CD4-positive, alpha-beta T cell treated with Interleukin-15 for 4 hours (primary cell): ENCODE results near the gene ADCY2.

Source experiments
- DNase-seq: peaks from one replicate; pipeline ENCODE4 v3.0.0-alpha.2; 2020; ENCODE audit warnings: low spot score

Gene ADCY2

GRCh38 chr5:7793895-7794294 is 398.0 kb downstream of the ADCY2 start:
- no peak for DNase-seq

DNA sequence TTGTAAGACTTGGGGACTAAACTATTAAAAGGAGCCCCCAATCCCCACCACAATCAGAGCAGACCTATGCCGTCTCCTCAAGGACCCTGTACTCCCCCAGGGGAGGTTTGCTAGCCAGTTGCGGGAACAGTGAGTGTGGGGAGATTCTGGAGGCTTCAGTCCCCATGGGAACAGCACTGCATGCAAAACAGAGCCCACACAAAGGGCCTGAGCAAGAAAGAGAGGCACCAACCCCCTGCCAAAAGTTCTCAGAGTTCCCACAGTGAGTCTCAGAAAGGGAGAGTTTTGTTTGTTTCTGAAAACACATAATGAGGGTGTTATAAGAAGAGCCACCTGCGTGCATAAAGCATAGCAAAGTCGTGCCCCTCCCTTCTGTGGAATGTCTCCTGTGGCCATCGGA is 398.4 kb downstream of the ADCY2 start:
- DNase-seq = no peak

- no peak for DNase-seq
Measured at GRCh38 chr5:7794823-7795222, 398.9 kb downstream of the ADCY2 start.

- no peak for DNase-seq
Measured at GRCh38 chr5:7795306-7795705, 399.4 kb downstream of the ADCY2 start.

DNA sequence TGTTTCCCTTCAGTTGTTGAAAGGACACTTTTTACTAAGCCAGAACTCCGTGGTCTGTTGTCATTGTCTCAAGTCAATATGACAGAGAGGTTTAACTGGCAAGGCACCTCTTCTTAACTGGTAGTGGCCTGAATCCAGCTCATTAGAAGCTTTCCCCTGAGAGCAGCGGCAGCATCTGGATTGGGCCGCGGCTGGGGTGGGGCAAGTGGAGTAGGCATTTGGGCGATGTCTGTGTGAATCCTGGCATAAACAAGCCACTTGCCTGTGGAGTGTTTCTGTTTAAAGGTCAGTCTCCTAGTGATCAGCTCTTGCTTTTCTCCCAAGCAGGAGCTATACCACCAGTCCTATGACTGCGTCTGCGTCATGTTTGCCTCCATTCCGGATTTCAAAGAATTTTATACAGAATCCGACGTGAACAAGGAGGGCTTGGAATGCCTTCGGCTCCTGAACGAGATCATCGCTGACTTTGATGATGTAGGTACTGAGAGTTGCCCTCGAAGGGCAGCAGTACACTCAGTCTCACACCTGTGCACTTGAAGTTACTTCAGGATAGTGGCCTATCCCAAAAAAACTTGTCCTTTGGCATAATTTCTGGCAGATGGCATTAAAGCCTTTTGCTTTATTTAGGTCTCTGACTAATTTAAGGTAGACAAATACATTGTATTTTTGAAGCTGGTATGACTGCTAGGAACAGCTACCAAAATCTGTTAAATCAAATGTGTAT is 406.1 kb downstream of the ADCY2 start:
- DNase-seq = no peak

DNA sequence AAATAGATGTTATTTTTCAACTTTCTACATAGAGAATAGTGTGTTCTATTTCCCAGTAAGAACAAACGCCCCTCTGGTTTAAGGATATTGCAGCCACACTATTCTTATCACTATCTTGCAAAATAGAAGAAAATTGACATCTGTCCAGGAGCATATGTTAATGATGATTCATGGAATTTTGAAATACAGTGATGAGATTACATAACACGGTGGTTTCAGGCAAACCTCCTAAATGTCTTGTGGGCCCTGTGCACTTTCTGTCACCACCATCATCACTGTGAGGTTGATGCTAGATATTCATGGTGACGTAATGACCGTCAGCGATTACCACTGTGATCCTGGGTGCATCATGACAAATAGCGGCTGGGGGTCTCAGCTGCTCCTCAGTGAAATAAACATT is 406.9 kb downstream of the ADCY2 start:
- no peak for DNase-seq

GRCh38 chr5:7803937-7804336 is 408.0 kb downstream of the ADCY2 start:
- DNase-seq = no peak

DNA sequence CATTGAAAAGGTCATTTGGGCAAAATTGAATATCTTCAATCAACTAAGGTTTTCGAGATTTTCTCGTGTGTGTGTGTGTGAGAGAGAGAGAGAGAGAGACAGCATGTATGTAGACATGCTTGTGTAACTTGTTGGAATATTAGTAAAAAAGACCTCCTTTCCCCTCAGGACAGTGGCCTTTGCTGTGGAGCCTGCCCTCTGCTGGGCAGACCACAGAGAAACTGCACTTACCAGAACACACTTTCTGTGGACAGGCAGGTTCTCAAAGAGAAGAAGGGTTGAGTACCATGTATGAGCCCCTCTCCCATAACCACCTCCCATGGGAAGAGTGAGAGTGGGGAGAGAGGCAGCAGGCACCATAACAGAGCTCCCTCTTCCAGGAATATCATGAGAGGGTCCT is 409.4 kb downstream of the ADCY2 start:
- DNase-seq = no peak

GRCh38 chr5:7808998-7809397 is 413.1 kb downstream of the ADCY2 start:
- DNase-seq = no peak

- no peak for DNase-seq
Measured at GRCh38 chr5:7811715-7812114, 415.8 kb downstream of the ADCY2 start.

GRCh38 chr5:7813007-7813406 is 417.1 kb downstream of the ADCY2 start:
- DNase-seq = no peak

GRCh38 chr5:7813576-7813975 is 417.6 kb downstream of the ADCY2 start:
- no peak for DNase-seq

DNA sequence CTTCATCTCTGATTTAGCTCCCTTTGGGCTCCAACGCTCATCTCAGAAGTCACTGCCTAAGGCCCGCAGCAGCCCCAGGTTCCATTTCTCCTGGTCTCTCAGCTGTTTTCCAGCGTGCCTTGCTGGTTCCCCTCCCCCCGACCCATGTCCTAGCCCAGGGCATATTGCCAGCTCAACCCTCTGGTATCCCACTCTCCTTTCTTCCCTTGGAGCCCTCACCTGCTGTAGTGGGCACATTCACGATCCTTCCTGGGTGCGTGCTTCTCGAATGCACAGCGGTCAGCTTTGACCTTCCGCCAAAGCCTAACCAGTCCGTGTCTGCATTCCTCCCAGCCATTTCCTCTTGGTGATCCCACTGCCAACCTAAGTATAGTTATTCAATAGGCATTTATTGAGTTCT is 418.9 kb downstream of the ADCY2 start:
- no peak for DNase-seq

DNA sequence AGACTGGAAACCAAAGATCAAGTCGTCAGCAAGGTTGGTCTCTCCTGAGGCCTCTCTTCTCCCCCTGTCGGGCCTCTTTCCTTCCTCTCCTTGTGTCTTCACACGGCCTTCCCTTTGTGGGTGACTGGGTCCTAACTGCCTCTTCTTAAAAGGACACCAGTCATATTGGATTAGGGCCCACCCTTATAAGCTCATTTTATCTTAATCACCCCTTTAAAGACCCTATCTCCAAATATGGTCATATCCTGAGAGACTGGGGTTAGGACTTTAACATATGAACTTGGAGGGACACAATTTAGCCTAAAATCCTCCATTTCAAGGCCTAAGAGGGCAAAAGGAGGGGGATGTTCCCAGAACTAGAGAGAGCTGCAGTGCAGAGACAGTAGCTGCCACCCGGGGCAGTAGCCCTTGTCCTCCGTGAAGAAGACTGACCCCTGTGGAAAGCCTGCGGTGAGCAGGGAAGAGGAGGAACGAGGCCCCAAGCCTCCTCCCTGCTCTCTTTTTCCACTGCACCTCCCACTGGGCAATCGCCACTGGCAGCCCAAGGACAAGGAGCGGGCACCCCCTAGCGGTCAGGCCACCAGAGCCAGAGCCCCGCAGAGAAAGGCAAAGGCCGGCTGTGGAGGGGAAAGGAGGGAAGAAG is 420.1 kb downstream of the ADCY2 start:
- DNase-seq = peak; percentile 45

DNA sequence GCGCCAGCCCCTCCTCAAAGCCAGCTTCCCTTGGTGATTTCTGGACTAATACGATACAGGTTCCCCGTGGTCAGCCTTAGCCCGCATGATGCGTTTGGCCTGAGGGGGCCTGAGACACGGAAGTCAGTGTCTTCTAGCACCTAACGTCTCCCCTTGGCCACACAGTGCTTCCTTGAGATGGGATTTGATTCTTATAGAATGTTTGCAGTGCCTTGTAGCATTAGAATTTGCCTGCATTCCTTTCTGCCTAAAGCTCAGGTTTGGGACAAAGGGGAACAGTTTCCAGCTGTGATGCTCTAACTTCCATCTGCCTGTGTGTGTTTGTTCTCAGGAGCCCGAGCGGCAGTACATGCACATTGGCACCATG is 420.6 kb downstream of the ADCY2 start:
- DNase-seq = no peak

- DNase-seq = no peak
Measured at GRCh38 chr5:7822449-7822848, 426.5 kb downstream of the ADCY2 start.

DNA sequence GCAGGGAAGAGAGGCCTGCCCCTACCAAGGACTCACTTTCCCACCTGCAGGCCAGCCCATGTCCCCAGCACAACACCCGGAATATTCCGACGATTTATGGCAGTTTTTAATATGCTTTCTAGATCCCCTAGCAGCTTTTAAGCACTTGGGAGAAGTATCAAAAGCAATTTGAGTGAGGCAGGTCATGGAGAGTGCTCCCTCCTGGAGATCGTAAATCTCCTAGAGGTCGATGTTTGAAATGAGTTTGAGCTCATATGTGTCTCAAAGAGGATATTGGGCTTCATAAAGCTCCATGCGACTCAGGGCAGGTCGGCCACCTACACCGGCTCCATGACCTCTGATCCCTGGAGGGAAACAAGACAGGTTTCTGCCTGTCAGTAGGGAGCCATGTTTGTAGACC is 427.7 kb downstream of the ADCY2 start:
- DNase-seq = no peak

DNA sequence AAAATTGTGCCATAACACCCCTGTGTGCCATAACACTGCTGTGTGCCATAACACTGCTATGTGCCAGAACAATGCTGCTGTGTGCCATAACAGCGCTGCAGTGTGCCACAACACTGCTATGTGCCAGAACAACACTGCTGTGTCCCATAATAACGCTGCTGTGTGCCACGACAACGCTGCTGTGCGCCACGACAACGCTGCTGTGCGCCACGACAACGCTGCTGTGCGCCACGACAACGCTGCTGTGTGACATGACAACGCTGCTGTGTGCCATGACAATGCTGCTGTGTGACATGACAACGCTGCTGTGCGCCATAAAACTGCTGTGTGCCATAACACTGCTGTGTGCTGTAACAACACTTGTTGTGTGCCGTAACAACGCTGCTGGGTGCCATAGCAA is 429.1 kb downstream of the ADCY2 start:
- no peak for DNase-seq

- no peak for DNase-seq
Measured at GRCh38 chr5:7825630-7826029, 429.7 kb downstream of the ADCY2 start.

- no peak for DNase-seq
Measured at GRCh38 chr5:7827610-7828009, 431.7 kb downstream of the ADCY2 start.

DNA sequence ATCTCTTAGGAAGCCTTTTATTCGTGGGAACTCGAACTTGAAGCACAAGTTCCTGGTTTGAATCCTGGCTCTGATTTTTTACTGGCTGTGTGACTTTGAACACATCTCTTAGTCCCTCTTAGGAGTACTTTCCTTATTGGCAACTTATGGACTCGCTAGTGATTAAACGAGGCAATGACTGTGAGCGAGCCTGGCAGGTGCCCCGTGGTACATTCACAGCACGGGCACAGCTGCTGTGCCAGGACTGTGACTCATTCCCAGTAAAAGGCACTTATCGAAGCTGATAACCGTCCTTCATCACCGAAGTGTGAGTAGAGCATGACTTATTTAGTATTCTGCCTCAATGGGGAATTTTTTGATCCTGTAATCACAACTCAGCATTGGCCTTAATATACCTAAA is 432.3 kb downstream of the ADCY2 start:
- DNase-seq = no peak

DNA sequence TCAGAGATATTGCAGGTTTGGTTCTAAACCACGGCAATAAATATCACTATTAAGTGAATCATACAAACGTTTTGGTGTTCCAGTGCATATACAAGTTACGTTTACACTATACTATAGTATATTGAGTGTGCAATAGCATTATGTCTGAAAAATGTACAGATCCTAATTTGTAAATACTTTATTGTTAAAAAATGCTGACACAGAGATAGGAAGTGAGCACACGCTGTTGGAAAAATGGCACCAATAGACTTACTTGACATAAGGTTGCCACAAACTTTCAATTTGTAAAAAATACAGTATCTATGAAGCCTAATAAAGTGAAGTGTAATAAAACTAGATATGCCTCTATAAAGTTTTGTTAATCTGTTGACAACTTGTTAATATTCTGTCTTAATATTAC is 439.0 kb downstream of the ADCY2 start:
- DNase-seq = no peak

- DNase-seq = no peak
Measured at GRCh38 chr5:7837403-7837802, 441.5 kb downstream of the ADCY2 start.

GRCh38 chr5:7842531-7842930 is 446.6 kb downstream of the ADCY2 start:
- no peak for DNase-seq
